Kidney capillary endothelial cell (primary cell): ENCODE results near the gene BAZ2A.
"Not testable (repeated sequence)": the region's sequence is repeated elsewhere in the genome, so short reads cannot be mapped to it uniquely, and the experiment has no call there.

Experiments
- DNase-seq: peaks from one replicate; pipeline ENCODE4 v3.0.0-alpha.2; 2018; ENCODE audit warnings: low spot score

BAZ2A gene

DNA sequence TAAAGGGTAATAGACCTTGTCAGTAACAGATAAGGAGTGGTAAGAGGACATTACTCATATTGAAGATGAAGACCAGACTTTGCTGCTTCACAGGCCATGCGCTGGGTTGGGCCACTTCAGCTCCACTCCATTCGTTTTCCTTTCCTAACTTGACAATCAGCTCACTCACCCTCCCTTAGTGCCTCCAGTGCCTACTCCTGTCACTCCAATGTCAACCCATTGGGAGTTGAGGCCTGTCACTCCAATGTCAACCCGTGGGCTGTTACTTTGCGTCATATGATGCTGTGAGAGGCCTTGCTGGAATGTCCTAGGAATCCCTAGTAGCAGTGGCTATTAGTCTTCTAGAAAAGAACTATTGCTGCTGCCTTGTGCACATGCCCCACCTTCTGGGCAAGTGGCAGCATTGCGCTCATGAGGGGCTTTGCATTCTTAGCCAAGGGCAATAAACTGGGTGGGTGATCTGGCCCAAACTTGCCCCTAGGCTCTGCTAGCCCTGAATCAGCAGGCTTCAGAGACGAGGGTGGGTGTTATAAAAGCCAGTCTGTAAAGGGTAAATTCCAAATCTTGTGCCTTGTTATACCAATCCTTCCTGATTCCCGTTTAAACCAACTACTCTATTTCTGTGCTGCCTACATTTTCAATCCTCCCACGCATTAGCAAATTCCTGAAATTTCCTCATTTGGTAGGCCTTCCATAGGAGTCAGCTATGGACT, 36.1 kb downstream of the BAZ2A start:
- peak; percentile 68 for DNase-seq

DNA sequence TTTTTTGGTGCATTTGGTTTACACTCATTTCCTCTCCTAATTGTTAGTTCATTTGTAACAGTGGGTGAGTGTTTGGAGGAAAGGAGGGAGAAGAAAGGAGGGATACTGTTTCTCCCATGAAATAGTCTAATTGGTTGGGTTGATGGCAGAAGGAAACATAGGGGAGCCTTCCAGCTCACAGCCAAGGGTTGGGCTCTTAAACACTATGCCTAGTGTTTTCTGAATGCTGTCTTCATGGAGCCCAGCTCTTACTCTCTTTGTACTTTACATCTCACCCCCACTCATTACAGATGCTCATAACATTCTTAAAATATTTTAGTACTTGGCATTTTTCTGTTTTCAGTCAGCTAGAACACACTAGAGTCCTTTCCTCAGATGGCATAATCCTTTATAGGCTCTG, 38.2 kb downstream of the BAZ2A start:
- DNase-seq: no peak

DNA sequence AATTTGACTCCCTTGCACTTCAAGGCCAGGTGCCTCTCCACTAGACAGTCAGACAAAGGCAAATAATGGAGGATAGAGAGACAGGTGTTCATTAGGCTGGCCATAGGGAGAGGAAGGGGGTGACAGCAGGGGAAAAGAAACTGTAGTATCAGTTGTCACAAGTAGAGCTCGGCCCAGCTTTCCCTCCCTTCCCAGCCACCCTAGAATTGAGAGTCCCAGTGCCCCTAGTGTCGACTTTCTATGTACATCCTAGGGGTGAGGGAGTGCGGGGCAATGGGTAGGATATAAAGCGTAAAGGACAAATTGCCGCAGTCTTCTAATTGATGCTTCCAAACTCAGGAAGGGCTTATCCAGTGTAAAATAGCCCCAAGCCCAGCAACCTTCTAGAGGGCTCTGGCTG, 39.0 kb downstream of the BAZ2A start:
- DNase-seq: no peak

DNA sequence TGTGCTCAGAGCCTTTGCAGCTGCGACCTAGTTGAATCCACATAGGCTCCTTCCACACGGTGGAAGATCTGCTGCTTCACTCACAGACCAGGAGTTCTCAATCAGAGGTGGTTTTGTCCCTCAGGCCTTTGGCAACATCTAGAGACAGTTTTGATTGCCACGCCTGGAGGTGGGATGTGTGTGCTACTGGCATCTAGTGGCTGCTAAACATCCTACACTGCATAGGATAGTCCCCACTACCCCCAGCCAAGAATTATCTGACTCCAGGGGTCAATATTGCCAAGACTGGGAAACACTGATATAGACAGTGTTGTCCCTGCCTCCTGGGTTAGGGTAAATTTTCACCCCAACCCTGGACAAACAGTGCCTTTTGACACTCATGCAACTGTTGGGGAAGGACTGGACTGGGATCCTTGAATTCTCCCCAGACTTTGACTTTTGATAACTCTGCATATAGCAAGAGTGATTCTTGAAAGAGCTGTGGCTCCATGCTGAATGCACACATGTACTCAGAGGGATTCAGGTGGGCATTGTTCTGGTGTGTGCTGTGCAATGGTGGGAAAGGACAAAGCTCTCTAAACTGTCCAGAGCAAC, 39.8 kb downstream of the BAZ2A start:
- DNase-seq: no peak

- DNase-seq: no peak
Measured at GRCh38 chr12:56589783-56590182, 40.3 kb downstream of the BAZ2A start.

GRCh38 chr12:56585098-56585497, 45.0 kb downstream of the BAZ2A start:
- no peak for DNase-seq

- peak; percentile 58 for DNase-seq
Measured at GRCh38 chr12:56581418-56582145, 48.5 kb downstream of the BAZ2A start.

DNA sequence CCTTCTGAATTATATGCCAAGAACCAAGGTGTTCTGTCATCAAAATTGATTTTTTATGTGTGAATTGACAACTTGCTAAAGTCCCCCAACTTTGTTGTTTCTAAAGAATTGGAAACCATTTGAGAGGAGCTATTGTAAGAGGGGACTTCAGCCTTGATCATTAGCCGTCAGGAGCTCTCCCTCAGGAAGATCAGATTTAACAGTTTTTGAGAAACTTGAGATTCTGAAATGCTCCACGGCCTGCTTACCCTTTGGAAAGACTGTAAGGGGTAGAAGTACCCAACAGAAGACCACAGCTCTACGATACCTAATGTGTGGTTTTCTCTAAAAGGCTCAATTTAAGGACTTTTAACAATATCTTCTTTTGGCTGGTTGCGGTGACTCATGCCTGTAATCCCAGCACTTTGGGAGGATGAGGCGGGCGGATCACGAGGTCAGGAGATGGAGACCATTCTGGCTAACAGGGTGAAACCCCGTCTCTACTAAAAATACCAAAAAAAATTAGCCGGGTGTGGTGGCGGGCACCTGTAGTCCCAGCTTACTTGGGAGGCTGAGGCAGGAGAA, 51.1 kb downstream of the BAZ2A start:
- DNase-seq: no peak

DNA sequence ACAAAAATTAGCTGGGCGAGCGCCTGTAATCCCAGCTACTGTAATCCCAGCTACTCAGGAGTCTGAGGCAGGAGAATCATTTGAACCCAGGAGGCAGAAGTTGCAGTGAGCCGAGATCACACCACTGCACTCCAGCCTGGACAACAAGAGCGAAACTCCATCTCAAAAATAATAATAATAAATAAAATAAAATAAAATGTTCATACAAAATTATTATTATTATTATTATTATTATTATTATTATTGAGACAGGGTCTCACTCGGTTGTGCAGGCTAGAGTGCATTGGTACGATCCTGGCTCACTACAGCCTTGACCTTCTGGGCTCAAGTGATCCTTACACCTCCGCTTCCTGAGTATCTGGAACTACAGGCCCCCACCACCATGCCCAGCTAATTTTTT, 52.9 kb downstream of the BAZ2A start:
- DNase-seq: not testable (repeated sequence)

DNA sequence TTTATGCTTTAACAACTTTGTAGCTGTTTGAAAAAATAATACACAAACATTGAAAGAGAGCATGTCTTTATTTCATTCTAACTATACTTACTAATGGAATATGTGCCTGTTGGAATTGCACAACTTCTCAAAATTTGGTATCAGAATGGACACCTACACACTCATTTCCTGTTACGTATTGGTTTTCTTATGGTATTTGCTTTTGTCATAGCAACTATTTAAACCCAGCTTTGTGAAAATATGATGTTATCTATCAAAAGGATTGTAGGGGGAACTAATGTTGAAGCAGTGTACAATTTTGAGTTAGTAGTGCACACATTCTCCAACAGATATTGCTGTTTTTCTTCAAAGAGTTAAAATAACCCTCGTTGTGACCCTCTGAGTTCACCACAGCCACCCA, 55.9 kb downstream of the BAZ2A start:
- DNase-seq: no peak

GRCh38 chr12:56572288-56572687, 57.8 kb downstream of the BAZ2A start:
- DNase-seq: no peak

DNA sequence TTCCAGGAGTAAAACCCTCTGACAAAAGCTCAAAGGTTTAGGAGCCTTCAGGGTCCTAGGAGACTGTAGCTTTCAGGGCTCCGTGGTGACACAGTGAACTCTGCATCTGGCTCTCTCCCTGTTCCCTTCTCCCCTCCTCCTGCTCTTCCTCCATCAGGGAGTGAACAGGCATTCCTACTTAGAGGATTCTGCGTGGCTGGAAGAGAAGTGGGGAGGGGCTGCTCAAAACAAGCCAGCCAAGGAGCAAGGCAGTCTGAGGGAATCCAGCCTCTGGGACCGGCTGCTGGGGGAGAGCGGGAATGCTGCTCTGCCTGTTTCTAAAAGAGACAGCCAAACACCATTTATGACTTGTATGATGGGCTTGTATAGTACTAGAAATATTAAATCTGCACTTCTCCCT, 59.0 kb downstream of the BAZ2A start:
- no peak for DNase-seq

DNA sequence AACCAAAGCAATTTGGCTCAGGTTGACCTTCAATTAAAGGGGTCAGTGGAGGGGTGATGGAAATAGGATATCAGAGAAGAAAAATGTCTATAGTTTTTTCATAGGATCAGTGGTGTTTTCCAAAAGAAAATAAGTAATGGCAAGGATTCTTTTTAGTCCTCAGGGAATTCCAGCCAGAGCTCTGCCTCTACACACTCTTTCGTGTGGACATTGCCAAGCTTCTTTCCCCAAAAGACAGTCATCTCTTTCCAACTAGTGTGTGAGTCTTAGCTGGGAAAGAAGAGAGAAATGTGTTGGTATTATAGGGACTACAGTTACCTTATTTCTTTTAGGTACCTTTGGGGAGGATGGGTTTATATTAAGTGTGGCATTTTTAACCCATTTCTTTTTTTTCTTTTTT, 62.0 kb downstream of the BAZ2A start:
- DNase-seq: no peak

- DNase-seq: peak; percentile 99
Measured at GRCh38 chr12:56565510-56566101, 64.5 kb downstream of the BAZ2A start.

- no peak for DNase-seq
Measured at GRCh38 chr12:56551070-56551469, 79.1 kb downstream of the BAZ2A start.

GRCh38 chr12:56546680-56547079, 83.4 kb downstream of the BAZ2A start:
- no peak for DNase-seq
